GM10248 (cell line): ENCODE results near the gene AKR1C4.
"Not testable (repeated sequence)": the region's sequence is repeated elsewhere in the genome, so short reads cannot be mapped to it uniquely, and the experiment has no call there.

Experiments used
- CTCF ChIA-PET: fragments of 300-600 bp; sonication (Branson Sonifier 250); formaldehyde crosslinking; extraction: SDS; loops from one replicate; lab custom pipeline; 2021; ENCODE audit warnings: antibody characterized with exemption; lab: Yijun Ruan, JAX
- POLR2A ChIA-PET: fragments of 350-650 bp; sonication (Branson Sonifier 250); formaldehyde crosslinking; extraction: SDS; loops from one replicate; lab custom pipeline; 2020; ENCODE audit warnings: antibody characterized with exemption; lab: Yijun Ruan, JAX
- DNase-seq: peaks from one replicate; pipeline ENCODE4 v3.0.0; 2012; ENCODE audit errors: extremely low spot score
- CTCF ChIP-seq: IDR thresholded peaks from 2 replicates; pipeline ENCODE4 v1.5.1; 2012; ENCODE audit warnings: mild to moderate bottlenecking, low read depth; ENCODE audit errors: extremely low read depth, missing control alignments, control extremely low read depth

AKR1C4 gene

GRCh38 chr10:5195727-5196374 lies 786 bp upstream of the AKR1C4 start:
- no peak for TF ChIP-seq CTCF
- DNase-seq = no peak
- POLR2A ChIA-PET = no interaction called here
- CTCF ChIA-PET = no interaction called here

- TF ChIP-seq CTCF = no peak
- ChIA-PET POLR2A (no interaction called here), CTCF (interaction anchor here (2.0 kb wide), 1 partner anchor 10 kb away, joined by 6 read pairs; no protein-coding TSS in a partner anchor)
- no peak for DNase-seq
Measured at GRCh38 chr10:5198386-5198785, 1.7 kb downstream of the AKR1C4 start.

DNA sequence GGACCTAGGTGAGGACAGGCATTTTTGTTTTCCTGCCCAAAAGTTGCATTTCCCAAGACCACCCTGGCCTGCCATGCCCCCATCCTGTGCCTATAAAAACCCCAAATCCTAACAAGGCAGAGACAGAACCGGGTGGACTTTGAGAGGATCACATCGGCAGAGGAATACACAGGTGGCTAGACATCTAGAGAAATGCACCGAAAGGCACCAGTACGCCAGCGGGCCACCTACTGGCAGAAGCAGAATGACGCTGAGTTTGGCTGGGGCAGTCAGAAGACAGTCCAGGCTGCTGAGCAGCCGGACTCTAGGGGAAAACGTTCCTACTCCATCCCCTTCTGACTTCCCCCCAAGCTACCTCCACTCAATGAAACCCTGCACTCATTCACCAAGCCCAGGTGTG lies 2.8 kb downstream of the AKR1C4 start:
- ChIA-PET CTCF (interaction anchor here (1.3 kb wide), 1 partner anchor 12 kb away, joined by 3 read pairs; no protein-coding TSS in a partner anchor), POLR2A (no interaction called here)
- no peak for TF ChIP-seq CTCF
- DNase-seq = no peak

DNA sequence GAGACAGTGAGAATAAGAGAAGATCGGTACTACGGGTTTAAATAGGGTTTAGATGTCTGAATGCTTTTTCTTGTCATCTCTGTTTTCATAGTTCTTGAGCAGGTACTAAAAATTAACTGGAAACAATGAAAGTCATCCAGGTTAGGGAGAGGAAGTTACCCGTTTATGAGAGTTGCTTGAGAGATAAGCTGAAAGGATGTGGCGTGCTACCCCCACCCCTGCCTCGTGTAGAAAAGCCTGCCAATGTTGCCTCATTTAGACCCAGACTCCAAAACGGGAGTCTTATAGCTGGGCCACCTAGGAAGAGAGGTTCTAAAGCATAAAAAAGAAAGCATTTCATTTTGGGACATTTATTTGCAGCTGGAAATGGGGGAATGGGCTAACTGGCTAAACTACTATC lies 10.2 kb downstream of the AKR1C4 start:
- no peak for TF ChIP-seq CTCF
- CTCF ChIA-PET = no interaction called here
- POLR2A ChIA-PET = no interaction called here
- no peak for DNase-seq

- DNase-seq, POLR2A ChIA-PET: not testable (repeated sequence)
- CTCF ChIA-PET = interaction anchor here (1.2 kb wide), 1 partner anchor 23 kb away, joined by 3 read pairs; no protein-coding TSS in a partner anchor
Measured at GRCh38 chr10:5209776-5210175, 13.1 kb downstream of the AKR1C4 start.

DNA sequence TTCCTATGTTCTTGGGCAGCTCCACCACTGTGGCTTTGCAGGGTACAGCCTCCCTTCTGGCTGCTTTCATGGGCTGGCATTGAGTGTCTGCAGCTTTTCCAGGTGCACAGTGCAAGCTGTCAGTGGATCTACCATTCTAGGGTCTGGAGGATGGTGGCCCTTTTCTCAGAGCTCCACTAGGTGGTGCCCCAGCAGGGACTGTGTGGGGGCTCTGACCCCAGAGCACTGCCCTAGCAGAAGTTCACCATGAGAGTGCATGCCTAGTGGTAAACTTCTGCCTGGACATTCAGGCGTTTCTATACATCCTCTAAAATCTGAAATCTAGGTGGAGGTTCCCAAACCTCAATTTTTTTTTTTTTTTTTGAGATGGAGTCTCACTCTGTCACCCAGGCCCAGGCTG lies 13.6 kb downstream of the AKR1C4 start:
- CTCF ChIA-PET = interaction anchor here (1.2 kb wide), 1 partner anchor 23 kb away, joined by 3 read pairs; no protein-coding TSS in a partner anchor

DNA sequence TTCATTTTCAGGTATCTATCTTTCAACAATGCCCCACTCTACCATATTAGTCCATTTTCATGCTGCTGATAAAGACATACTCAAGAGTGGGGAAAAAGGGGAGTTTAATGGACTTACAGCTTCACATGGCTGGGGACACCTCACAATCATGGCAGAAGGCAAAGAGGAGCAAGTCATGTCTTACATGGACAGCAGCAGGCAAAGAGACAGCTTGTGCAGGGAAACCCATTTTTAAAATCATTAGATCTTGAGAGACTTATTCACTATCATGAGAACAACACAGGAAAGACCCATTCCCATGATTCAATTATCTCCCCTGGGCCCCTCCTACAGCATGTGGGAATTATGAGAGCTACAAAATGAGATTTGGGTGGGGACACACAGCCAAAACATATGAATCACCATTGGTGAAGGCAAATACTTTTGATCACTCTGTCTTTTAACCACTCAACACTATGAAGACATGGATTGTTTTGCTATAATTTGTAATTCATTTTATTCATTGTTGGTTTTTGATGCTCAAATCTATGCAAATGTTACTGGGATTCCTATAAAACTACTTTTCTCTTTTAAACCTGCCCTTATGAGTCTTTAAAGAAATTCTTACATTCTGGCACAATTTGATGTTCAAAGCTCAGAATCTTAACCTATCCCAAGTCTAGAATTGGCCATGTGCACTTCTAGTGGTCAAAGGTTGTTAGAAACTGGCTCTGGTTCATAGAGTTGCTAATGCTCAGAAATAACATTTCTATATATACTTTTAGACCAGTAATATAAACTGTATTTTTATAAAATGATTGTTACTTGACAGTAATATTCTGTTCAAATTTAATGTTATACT lies 15.3 kb downstream of the AKR1C4 start:
- ChIA-PET CTCF (no interaction called here), POLR2A (no interaction called here)
- no peak for DNase-seq
- no peak for TF ChIP-seq CTCF

More for the DNA sequence above, 13.6 kb downstream of the AKR1C4 start:
- DNase-seq, POLR2A ChIA-PET: not testable (repeated sequence)
